ENCODE results near the gene FAM149A.

FAM149A gene

DNA sequence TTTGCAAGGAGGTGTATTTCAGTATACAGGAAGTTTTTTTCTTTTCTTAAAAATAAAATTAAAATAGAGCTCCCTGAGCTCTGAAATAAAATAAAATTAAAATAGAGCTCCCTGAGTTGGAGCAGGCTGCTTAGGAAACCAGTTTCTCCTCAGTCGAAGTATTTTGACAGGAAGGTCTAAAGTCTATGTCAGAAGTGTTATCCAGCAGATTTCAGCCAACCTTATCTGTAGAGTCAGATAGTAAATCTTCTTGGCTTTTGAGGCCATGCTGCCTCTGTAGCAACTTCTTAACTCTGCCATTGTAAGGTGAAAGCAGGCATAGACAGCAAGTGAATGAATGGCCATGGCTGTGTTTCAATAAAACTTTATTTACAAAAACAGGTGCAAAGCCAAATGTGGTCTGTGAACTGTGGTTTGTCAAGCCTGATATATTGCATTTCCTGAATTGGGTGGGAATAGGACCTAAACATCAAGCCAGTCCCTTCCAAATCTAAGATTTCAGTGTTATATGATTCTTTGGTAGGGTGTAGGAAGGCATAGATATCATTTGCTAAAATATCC, 113.3 kb downstream of the FAM149A start:
- Histone ChIP-seq H3K27me3 (ENCODE audit: control insufficient read depth in 5 of 5, insufficient read depth in 4 of 5, low read length in 5 of 5) (no peaks in the 10 kb centered on the region), H3K27ac (ENCODE audit: low read depth, low read length) (no peak overlapping the region), H3K4me3 (ENCODE audit: low read depth in 1 of 5, low read length in 5 of 5) (no peak overlapping the region), H3K4me1 (ENCODE audit: control insufficient read depth in 5 of 5, insufficient read depth in 5 of 5, low read length in 5 of 5) (peaks cover 0 to 7% (median 0%) of the 10 kb centered on the region in 5 donors), H3K9me3 (ENCODE audit: control insufficient read depth in 5 of 5, low read length in 5 of 5) (no peaks in the 10 kb centered on the region), H3K9ac (ENCODE audit: low read length in 5 of 5) (no peak overlapping the region), H3K36me3 (ENCODE audit: control insufficient read depth in 5 of 5, insufficient read depth in 5 of 5, low read length in 5 of 5) (no peaks in the 10 kb centered on the region)

DNA sequence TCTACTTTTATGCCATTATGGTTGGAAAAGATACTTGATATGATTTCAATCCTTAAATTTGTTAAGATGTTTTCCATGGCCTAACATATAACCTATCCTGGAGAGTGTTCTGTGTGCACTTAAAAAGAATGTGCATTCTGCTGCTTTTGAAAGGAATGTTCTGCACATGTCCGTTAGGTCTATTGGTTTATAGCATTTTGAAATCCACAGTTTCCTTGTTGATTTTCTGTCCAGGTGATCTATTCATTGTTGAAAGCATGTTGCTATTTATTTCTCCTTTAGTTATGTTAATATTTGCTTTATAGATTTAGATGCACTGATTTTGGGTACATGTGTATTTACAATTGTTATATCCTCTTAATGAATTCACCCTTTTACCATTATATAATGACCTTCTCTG, 117.1 kb downstream of the FAM149A start:
- Histone ChIP-seq H3K36me3 (ENCODE audit: control insufficient read depth in 5 of 5, insufficient read depth in 5 of 5, low read length in 5 of 5) (no peaks in the 10 kb centered on the region), H3K4me3 (ENCODE audit: low read depth in 1 of 5, low read length in 5 of 5) (no peak overlapping the region), H3K9me3 (ENCODE audit: control insufficient read depth in 5 of 5, low read length in 5 of 5) (peaks cover 0 to 6% (median 3%) of the 10 kb centered on the region in 5 donors), H3K9ac (ENCODE audit: low read length in 5 of 5) (no peak overlapping the region), H3K4me1 (ENCODE audit: control insufficient read depth in 5 of 5, insufficient read depth in 5 of 5, low read length in 5 of 5) (peaks cover 0 to 5% (median 0%) of the 10 kb centered on the region in 5 donors), H3K27ac (ENCODE audit: low read depth, low read length) (no peak overlapping the region), H3K27me3 (ENCODE audit: control insufficient read depth in 5 of 5, insufficient read depth in 4 of 5, low read length in 5 of 5) (no peaks in the 10 kb centered on the region)

Measured in subcutaneous abdominal adipose tissue (tissue), 5 donors.